ENCODE data around the gene AHI1.

AHI1 gene

GRCh38 chr6:135522965-135523692 is 25.6 kb upstream of the AHI1 start:
- no peak overlapping the region for H3K4me3 ChIP-seq (ENCODE audit: low read depth, low read length)
- no peak for TF ChIP-seq CTCF (IDR thresholded peaks at IDR 0.05; ENCODE audit: borderline replicate concordance, insufficient read depth, low read depth, low read length)

GRCh38 chr6:135521431-135521830 is 23.9 kb upstream of the AHI1 start:
- TF ChIP-seq CTCF (IDR thresholded peaks at IDR 0.05; ENCODE audit: borderline replicate concordance, insufficient read depth, low read depth, low read length), result no peak
- H3K4me3 ChIP-seq (ENCODE audit: low read depth, low read length), result no peak overlapping the region

- TF ChIP-seq CTCF (IDR thresholded peaks at IDR 0.05; ENCODE audit: borderline replicate concordance, insufficient read depth, low read depth, low read length), result no peak
- H3K4me3 ChIP-seq (ENCODE audit: low read depth, low read length), result no peak overlapping the region
These were observed 23.2 kb upstream of the AHI1 start for GRCh38 chr6:135520781-135521180.

GRCh38 chr6:135519348-135519747 is 21.8 kb upstream of the AHI1 start:
- no peak overlapping the region for H3K4me3 ChIP-seq (ENCODE audit: low read depth, low read length)
- no peak for TF ChIP-seq CTCF (IDR thresholded peaks at IDR 0.05; ENCODE audit: borderline replicate concordance, insufficient read depth, low read depth, low read length)

GRCh38 chr6:135517527-135517926 is 20.0 kb upstream of the AHI1 start:
- no peak for TF ChIP-seq CTCF (IDR thresholded peaks at IDR 0.05; ENCODE audit: borderline replicate concordance, insufficient read depth, low read depth, low read length)
- no peak overlapping the region for H3K4me3 ChIP-seq (ENCODE audit: low read depth, low read length)

- H3K4me3 ChIP-seq (ENCODE audit: low read depth, low read length), result no peak overlapping the region
- TF ChIP-seq CTCF (IDR thresholded peaks at IDR 0.05; ENCODE audit: borderline replicate concordance, insufficient read depth, low read depth, low read length), result no peak
These were observed 17.2 kb upstream of the AHI1 start for GRCh38 chr6:135514706-135515105.

GRCh38 chr6:135506270-135506997 is 8.9 kb upstream of the AHI1 start:
- no peak overlapping the region for H3K4me3 ChIP-seq (ENCODE audit: low read depth, low read length)
- peak; percentile 30; the same call in 1 of the 2 replicates for TF ChIP-seq CTCF (IDR thresholded peaks at IDR 0.05; ENCODE audit: borderline replicate concordance, insufficient read depth, low read depth, low read length)

Data from GM12875 (cell line).